ENCODE results near the gene ANKRD65. TPM values are rescaled to one million over a fixed set of nuclear protein-coding genes. Genes with fewer than 3 reads are reported as not detected.
"Not testable (repeated sequence)": the region's sequence is repeated elsewhere in the genome, so short reads cannot be mapped to it uniquely, and the experiment has no call there.

Gene ANKRD65
- total RNA-seq, 1 donor from 2014 or later = not detected

DNA sequence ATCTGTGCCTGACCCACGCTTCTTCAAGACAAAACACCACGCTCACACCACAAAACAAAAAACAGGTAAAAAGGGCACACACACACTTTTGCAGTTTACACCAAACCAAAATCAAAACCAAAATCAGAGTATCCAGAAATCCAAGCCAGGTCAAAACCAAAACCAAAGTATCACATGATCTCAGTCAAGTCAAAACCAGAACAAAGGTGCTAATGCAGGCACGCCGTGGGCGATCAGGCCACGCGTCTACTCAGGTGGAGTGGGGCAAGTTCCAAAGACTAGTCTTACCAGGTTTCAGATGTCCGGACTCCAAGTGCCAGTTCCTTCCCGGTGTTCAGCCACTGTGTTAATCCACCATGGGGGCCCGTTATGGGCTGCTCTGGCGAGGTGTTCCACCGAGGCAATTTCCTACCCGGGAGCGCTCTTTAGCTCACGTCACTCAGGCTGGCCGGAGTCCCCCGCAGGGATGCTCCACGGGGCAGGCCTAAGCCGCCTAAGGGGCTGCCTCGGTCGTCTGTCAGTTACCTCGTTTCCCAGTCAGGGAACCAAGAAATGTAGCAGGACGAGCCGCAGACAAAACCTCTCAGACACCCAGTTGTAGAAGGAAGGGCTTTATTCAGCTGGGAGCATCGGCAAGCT, 3.1 kb downstream of the ANKRD65 start:
- intact Hi-C loops (cut with micrococcal nuclease) = not testable (repeated sequence)

DNA sequence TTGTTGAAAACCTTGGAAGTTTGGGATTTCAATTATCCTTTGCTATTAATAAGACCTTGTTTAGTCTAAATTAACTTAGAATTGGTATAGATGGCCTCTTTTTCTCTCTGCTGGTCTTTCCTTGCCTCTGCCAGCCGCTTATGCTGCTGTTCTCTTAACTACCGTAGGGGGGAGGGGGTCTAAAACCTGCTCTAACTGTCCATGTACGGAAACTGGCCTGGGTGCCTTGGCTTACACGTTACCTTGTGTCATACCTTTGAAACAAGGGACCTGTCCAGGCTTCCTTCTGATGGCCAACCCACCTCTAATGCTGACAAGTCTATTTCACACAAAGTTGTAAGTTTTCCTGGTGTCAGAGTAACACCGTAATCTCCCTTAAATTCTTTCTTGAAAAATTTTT, 3.7 kb downstream of the ANKRD65 start:
- intact Hi-C loops (cut with micrococcal nuclease) = not testable (repeated sequence)

DNA sequence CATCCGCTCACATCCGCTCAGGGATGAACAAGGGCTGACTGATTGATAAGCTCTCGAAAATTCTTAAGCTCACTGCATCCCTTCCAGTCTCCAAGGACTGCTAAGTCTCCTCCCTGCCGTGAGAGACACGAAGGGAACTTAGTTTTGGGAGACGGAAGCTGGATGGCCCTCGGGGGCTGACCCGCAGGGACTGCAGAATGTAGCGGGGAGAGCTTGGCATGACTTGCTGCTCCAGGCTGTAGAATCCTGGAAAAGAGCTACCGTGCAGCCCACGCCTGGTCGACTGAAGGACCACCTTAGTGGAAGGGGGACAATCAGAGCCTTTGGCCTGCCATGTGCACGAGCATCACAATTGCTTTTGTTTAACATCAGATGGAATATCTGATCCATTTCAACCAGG, 5.3 kb downstream of the ANKRD65 start:
- intact Hi-C loops (cut with micrococcal nuclease) = no loop called here

DNA sequence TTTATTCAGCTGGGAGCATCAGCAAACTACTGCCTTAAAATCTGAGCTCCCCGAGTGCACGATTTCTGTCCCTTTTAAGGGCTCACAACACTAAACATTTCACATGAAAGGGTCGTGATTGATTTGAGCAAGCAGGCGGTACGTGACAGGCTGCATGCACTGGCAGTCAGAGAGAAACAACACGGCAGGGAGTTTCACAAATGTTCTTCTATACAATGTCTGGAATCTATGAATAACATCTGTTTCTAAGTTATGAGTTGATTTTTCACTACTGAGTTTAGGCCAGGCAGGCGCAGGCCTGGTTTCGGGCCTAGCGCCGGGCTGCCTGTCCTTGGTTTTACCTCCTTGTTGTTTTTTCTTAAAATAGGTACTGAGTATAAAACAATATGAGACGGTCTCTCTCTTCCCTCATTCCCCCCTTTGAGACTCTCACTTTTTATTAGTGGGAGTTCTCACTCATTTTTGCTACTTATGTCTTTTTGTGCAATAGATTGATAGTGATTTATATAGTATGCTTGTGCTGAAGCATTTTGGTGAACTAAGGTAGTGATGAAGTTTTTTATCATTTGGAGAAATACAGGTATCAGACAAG, 8.7 kb downstream of the ANKRD65 start:
- intact Hi-C loops (cut with micrococcal nuclease) = not testable (repeated sequence)

DNA sequence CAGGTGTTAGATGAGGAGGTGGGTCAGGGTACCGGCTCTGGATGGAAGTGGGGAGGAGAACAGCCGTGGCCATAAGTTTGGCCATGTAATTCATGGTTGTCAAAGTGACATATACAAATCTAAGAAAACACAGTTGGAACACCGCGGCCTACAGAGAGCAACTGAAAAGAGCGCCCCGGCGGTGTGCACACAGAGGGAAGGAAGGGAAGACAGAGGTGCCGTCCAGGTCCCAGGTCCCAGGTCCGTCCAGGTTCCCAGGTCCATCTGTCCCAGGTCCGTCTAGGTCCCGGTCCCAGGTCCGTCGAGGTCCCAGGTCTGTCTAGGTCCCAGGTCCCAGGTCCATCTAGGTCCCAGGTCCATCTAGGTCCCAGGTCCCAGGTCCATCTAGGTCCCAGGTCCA, 9.4 kb downstream of the ANKRD65 start:
- intact Hi-C loops (cut with micrococcal nuclease) = no loop called here

DNA sequence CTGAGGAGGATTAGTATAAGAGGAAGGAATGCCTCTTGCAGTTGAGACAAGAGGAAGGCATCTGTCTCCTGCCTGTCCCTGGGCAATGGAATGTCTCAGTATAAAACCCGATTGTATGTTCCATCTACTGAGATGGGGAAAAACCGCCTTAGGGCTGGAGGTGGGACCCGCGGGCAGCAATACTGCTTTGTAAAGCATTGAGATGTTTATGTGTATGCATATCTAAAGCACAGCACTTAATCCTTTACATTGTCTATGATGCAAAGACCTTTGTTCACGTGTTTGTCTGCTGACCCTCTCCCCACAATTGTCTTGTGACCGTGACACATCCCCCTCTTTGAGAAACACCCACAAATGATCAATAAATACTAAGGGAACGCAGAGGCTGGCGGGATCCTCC, 10.8 kb downstream of the ANKRD65 start:
- intact Hi-C loops (cut with micrococcal nuclease) = not testable (repeated sequence)

DNA sequence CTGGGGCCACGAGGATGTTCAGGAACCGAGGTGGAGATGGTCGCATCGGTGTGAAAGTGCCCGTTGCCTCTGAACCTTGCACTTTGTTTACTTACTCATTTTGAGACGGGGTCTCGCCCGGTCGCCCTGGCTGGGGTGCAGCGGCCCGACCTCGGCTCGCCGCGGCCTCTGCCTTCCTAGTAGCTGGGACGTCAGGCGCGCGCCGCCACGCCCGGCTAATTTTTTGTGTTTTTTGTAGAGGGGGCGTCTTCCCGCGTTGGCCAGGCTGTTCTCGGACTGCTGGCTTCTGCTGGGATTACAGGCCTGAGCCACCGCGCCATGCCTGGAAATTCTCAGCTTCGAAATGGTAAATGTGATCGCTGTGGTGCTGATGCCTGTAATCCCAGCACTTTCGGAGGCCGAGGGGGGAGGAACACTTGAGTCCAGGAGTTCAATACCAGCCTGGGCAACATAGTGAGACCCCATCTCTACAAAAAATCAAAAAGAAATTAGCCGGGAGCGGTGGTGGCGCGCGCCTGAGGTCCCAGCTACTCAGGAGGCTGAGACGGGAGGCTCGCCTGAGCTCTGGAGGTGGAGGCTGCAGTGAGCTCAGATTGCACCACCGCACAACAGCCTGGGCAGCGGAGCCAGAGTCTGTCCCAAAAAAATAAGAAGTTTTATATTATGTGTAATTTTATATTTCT, 13.3 kb downstream of the ANKRD65 start:
- intact Hi-C loops (cut with micrococcal nuclease) = loop anchor here (1.0 to 5.0 kb wide), 4 partner anchors 8 to 291 kb away; partner anchors contain the start of genes ATAD3A, AURKAIP1, C1orf159 and CCNL2

DNA sequence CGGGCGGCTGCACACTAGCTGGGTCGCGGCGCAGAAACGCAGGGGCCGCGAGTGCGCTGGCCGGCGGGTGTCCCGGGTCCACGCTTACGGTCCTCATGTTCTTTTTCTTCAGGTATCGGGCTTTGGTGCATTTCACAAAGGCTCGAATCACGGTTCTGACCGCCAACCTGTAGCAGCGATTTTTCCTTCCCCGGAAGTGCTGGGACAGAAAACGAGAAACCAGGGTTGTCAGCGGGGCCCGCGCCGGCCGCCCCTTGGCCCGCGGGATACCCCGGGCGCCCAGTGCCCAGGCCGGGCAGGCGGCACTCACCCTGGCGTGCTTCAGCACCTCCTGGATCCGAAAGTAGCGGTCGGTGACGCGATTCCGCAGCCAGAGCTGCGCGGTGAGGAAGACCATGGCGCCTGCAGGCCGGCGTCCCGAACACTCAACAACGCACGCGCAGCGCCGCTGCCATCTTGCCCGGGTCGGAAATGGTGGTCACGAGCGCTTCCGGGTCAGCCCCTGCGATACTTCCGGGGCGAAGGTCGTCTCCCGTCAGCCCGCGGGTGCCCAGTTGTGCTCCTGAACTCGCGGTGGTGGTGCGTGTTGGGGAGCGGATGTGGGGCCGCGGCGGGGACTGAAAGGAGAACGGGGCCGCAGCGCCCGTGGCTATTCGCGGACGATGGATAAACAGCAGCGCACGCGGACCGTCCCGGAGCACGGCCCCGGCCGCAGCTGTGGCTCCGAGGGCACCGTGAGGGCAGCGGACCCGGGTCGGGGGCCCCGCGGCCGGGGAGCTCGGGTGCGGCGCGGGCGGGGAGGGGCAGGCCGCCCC, 14.0 kb downstream of the ANKRD65 start, which contains the start of gene MRPL20:
Gene MRPL20 (minus strand): TSS at position 473 of the 815 bp plus-strand sequence. CDS start 76 bp downstream, at position 397.
- intact Hi-C loops (cut with micrococcal nuclease) = loop anchor here (1.0 to 5.0 kb wide), 4 partner anchors 8 to 291 kb away; partner anchors contain the start of genes ATAD3A, AURKAIP1, C1orf159 and CCNL2

DNA sequence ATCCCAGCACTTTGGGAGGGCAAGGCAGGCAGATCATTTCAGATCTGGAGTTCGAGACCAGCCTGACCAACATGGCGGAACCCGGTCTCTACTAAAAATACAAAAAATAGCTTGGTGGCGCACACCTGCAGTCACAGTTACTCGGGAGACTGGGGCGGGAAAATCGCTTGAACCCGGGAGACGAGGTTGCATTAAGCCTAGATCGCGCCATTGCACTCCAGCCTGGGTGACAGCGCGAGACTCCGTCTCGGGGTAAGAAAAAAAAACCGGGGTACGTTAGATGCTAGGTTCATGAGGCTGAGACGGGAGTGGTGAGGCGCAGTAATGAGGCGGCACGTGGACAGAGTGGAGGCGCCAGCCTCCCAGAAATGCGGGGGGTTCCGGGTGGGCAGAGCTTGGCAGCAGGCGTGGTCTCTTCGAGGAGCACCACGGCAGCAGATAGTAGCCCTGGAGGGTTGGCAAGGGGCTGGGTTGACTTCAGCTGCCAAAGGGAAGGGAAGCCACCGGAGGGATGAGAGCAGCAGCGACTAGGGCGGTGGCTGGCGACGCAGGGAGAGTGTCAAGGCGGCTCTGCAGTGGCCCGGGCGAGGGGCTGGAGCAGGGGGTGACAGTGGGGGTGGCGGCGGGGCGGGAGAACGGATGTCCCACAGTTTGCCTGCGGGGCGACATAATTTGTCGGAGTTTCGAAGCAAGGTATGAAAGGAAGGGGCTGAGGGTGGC, 14.8 kb downstream of the ANKRD65 start:
- intact Hi-C loops (cut with micrococcal nuclease) = loop anchor here (2.0 to 5.0 kb wide), 2 partner anchors 31 to 106 kb away; partner anchors contain the start of genes ATAD3A and AURKAIP1

DNA sequence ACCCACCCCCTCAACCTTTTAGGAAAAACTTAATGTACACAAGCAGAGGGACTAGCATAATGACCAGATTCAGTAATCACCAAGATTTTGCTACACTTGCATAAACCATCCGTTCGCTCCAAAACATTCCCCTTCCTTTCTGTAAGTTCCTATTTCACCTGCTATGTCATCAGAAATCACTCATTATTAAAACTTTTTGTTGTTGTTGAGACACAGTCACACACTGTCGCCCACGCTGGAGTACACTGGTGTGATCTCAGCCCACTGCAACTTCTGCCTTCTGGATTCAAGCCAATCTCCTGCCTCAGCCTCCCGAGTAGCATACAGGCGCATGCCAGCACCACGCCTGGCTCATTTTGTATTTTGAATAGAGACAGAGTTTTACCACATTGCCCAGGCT, 17.4 kb downstream of the ANKRD65 start:
- intact Hi-C loops (cut with micrococcal nuclease) = no loop called here

DNA sequence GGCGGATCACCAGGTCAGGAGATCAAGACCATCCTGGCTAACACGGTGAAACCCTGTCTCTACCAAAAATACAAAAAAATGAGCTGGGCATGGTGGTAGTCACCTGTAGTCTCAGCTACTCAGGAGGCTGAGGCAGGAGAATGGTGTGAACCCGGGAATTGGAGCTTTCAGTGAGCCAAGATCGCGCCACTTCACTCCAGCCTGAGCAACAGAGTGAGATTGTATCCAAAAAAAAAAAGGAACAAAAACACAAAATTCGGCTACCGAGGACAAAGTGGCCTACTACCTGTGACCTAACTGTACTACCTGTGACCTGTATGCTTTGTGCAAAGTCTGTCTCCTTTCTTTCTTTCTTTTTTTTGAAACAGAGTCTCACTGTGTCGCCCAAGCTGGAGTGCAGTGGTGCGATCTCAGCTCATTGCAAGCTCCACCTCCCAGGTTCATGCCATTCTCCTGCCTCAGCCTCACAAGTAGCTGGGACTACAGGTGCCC, 18.1 kb downstream of the ANKRD65 start:
- intact Hi-C loops (cut with micrococcal nuclease) = not testable (repeated sequence)

DNA sequence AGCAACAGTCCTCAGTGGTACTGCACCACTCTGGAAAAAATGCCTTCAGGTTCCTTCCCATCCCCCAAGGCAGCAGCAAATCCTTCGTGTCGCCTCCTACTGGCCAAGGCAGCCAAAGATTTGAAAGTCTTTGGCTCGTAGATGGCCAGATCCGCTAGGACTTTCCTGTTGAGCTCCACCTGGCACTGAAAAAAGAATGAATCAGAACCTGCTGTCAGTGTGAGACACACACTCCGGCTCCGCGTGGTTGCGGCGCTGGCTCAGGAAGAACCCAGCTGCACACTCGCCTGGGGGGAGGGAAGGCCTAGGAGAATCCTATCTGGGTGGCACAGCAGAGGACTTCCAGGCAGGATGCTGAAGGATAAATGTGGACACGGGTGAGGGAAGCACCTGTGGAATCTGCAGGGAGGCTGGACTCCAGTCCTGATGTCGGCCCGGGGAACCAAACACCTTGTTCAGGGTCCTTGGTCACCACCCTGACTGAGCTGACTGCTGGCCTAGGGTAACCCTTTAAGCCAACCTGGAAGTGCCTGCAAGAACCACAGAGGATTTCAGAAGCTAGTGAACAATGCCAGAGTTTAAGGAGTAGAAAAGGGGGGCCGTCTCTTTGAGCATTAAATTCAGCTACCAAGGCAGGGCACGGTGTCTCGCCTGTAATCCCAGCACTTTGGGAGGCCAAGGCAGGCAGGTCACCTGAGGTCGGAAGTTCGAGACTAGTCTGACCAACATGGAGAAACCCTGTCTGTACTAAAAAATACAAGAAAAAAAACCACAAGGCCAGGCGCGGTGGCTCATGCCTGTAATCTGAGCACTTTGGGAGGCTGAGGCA, 18.8 kb downstream of the ANKRD65 start:
- intact Hi-C loops (cut with micrococcal nuclease) = no loop called here

DNA sequence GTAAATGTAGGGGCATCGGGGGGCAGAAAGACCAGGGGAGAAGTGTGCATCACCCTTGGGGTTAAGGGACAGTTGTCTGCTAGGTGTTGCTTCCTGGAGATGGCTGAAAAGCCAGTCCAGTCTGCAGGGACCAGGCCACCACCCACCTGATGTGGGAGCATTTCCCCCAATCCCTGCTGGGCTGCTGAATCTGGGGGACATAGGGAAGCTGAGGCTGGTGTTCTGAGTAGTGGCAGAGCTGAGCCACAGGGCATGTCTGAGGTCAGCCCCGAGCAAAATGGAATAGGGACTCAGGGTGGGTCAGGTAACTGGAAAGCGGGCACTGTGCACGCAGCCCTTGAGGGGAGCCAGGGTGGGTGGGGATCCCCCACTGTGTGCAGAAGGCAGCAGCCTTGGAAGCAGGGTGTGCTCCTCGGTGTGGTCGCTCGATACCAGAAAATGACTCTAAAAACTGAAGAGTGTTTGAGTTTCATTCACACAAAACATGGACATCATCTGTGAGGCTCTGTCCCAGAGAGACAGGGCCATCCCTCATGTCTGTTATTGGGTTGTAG, 19.5 kb downstream of the ANKRD65 start:
- intact Hi-C loops (cut with micrococcal nuclease) = no loop called here

DNA sequence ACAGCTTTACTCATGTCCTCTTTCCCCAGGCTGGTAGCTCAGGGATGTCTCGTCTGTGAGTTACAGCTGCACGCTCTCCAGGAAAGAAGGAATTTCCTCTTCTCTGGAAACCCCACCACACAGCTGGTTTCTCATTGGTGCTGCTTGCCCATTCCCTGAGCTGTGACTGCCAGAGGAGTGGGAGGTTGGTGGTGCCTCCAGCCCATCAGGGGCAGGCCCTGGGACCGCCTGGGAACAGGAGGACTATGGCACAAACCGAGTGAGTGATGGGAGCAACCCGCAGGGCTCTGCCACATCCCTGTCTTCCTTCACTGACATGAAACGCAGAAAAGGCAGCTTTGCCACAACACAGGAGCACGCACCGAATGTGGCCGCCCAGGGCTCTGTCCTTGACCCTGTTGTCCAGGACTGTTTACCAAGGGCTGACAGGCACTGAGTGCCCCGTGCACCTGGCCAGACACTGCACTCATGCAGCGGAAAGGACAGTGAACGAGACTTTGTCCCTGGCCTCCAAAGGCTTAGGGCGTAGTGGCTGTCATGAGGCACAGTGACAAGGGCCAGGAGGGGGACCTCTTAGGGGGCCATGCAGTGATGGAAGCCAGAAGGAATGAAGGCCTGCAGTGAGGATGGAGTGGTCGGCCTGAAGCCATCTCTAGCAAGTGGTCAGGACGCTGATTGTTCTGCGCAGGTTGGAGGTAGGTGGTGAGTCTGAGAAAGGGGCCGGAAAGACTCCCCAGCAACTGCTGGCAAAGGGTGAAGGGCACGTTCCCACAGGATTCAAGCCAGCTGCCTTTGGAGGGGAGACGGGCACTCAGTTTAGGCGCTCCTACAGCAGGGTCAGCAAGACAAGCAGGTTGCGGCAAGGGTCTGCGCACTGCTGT, 20.3 kb downstream of the ANKRD65 start:
- intact Hi-C loops (cut with micrococcal nuclease) = no loop called here

DNA sequence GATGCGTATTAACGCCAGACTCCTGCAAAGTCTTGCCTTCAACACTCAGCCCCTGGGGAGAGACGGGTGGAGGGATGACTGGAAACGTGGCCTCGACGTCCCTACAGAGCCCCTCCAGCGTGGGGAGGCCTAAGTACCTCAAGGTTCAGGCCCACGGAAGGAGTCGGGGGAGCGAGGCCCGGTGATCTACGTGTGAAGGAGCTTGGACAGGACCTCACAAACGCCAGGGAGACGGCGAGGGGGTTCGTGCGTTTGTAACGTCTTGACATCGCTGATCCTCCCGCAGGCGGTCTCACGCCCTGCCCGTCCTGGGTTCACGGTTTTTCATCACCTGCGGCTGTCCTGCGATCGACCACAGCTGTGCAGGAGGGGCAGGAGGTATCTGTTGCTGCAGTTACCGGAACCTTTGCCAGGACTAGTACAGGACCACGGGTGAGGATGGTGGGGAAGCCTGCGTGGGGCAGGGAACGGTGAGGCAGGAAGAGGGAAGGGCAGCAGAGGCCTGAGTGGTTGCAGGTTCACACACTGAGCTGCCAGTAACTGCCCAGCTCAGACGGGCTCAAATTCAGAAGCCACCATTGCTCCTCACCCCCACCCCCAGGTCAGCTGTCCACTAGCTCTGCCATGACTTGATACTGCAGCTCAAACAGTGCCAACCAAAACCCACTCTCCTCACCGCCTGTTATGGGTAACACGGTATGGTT, 21.1 kb downstream of the ANKRD65 start:
- intact Hi-C loops (cut with micrococcal nuclease) = loop anchor here (1.0 to 2.0 kb wide), 3 partner anchors 7 to 41 kb away; partner anchors contain the start of genes AURKAIP1 and MRPL20

DNA sequence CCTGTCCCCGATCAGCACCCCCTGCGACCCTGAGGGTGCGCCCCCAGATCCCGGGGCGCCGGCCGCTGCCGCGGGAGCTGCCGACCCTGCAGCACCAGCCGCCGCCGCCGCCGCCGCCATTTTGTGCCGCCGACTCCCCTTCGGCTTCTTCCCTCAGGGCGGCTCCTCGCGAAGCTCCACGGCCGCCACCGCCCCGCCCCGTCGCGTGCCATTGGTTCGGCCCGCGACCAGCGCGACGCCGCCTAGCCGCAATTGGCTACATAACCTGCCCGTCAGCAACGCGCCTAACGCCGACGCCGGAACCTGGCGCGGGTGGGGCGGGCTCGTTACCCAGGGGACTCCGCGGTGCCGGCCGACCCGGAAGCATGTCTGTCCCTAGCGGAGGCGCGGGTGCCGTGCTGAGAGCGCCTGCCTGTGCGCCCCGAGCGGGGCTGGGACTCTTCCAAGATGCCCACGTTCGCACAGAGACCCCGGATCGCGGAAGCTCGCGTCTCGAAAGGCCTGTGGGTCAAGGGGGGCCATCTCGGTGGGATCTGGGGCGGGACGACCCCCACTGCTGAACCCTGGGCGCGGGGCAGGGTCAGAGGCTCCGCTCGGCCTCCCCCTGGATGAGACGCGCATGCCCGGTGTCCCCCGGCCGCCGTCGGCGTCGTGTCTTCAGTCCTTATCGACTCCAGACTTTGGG, 21.7 kb downstream of the ANKRD65 start, which contains the start of gene CCNL2:
Gene CCNL2 (minus strand): TSS at position 149 of the 685 bp plus-strand sequence. CDS start 29 bp downstream, at position 120.
- intact Hi-C loops (cut with micrococcal nuclease) = loop anchor here (1.0 to 2.0 kb wide), 3 partner anchors 8 to 41 kb away; partner anchors contain the start of genes AURKAIP1 and MRPL20
